ELR (cell line): Measurements from ENCODE around the gene IFNW1.

Source experiments
- DNase-seq: peaks from one replicate; pipeline ENCODE4 v3.0.0-alpha.2; 2015; ENCODE audit warnings: low read depth

IFNW1 gene

DNA sequence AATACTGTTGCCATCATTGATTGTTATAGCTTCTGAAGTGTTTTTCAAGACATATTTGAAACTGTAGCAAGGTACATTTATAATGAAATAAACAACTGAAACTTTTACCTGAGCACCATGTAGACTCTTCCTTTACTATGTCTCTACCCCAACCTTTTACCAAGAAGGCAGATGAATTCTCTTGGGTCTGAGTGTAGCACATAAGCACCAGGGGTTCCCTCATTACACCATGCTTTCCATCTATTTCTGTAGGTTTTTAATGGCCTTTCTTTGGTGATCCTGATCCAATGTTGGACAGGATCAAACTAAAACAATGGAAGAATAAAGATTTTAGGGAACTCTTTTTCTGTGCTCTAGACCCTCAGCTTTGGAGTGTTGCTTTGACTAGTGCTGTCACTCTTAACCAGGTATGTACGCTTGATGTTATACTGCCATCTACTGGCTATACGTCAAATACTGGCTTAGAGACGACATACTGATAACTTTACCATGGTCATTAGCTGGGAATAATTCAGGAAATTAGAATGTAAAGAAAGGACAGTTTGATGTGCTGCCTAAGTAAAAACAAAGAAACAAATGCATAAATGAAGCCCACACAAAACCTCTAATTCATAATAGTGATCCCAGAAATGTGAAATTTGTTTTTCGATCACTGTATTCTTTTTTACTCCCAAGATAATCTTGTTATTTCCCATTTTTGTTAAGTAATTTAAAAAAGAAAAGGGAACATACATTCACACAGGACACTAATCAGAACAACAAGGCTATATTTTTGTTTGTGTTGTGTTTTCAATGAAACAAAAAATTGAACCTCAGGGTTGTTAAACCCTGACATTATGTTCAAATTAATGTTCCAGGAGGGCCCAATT is 30.7 kb downstream of the IFNW1 start:
- DNase-seq, result peak; percentile 79

GRCh38 chr9:21104787-21105186 is 36.8 kb downstream of the IFNW1 start:
- DNase-seq, result no peak

DNA sequence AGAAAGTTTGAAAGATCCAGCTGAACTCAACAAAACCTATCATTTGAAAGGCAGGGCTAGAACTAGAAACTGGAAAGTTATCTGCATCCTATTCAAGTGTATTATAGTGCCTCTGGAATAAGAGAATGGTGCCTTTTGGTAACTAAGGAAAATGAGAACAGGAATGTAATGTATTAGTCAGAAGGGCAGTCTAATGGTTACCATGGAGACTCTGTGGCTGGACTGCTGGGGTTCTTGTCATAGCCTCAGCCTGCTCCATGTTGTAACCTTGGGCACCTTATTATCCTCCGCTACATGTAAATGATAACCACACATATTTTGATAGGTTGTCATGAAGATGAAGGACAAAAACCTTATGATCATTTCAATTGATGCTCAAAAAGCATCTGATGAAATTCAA is 39.3 kb downstream of the IFNW1 start:
- peak; percentile 57 for DNase-seq

DNA sequence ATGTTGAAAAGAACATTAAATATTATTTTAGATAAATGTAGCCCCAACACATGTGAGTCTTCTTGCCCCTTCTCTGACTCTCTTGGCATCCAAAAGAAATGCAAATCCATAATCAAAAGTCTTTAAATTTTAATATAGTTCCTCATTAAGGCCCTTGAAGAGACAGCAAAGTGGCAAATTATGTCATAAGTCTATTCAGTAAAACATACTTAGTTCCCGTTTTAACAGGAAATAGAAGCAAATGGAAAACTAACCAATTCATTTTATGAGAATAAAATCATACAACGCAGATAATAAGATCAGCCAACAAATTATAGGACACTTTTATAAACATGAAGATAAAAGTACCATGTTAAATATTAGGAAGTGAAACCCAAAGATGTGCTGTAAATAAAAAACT is 43.8 kb downstream of the IFNW1 start:
- DNase-seq, result no peak

DNA sequence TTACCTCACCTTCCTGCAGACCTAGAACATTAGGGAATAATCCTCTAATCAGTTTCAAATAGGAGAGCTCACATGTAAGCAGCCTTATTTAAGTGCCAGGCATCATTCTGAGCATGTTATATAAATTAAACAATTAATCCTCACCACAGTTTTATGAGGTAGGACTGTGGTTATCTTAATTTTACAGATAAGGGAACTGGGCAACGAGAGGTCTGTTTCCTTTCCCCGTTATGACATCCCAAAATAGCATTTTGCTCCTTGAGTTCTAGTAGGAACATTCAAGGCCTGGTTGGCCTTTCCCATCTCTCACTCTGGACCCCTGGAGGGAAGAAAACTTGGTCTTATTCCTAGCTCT is 44.8 kb downstream of the IFNW1 start:
- DNase-seq, result no peak

- DNase-seq, result peak; percentile 55
Measured at GRCh38 chr9:21096172-21096900, 45.3 kb downstream of the IFNW1 start.

GRCh38 chr9:21095561-21095960 is 46.1 kb downstream of the IFNW1 start:
- DNase-seq, result no peak
